Chondrocyte (in vitro differentiated cells): ENCODE measurements around the gene PYGO2. TPM values are rescaled to one million over a fixed set of nuclear protein-coding genes. Genes with fewer than 3 reads are reported as not detected.

Experiments
- DNase-seq: peaks from one replicate; pipeline ENCODE4 v3.0.0; 2021; ENCODE audit warnings: mixed read lengths, low spot score
- H3K27ac Mint-ChIP-seq: one replicate; pipeline ENCODE4 v1.8.0; 2021; ENCODE audit warnings: mild to moderate bottlenecking, moderate library complexity, mixed read lengths; ENCODE audit not compliant: unreplicated experiment
- H3K27me3 Mint-ChIP-seq: 2 replicates; pipeline ENCODE4 v1.8.0; 2021; ENCODE audit warnings: low read depth, mixed read lengths
- H3K36me3 Mint-ChIP-seq: 2 replicates; pipeline ENCODE4 v1.8.0; 2021; ENCODE audit warnings: low read depth, mixed read lengths
- H3K4me1 Mint-ChIP-seq: 2 replicates; pipeline ENCODE4 v1.8.0; 2021; ENCODE audit warnings: low read depth, mild to moderate bottlenecking, mixed read lengths
- H3K4me3 Mint-ChIP-seq: one replicate; pipeline ENCODE4 v1.8.0; 2021; ENCODE audit warnings: mild to moderate bottlenecking, moderate library complexity, mixed read lengths; ENCODE audit not compliant: unreplicated experiment
- H3K9me3 Mint-ChIP-seq: 2 replicates; pipeline ENCODE4 v1.8.0; 2021; ENCODE audit warnings: low read depth, mixed read lengths
- total RNA-seq: library from RNA; stranded (reverse); gene quantifications from 3 replicates; pipeline ENCODE4 v1.2.1, GENCODE V29; 2021
- TF ChIP-seq, protein P1 (sequence below): fragments of 200-600 bp; sonication (generic); IDR thresholded peaks from 2 replicates; pipeline ENCODE4 v1.5.0; 2021; ENCODE audit warnings: antibody characterized with exemption, mild to moderate bottlenecking, moderate library complexity

The PYGO2 gene
- total RNA-seq, 1 donor from 2014 or later, result 24.0 TPM

DNA sequence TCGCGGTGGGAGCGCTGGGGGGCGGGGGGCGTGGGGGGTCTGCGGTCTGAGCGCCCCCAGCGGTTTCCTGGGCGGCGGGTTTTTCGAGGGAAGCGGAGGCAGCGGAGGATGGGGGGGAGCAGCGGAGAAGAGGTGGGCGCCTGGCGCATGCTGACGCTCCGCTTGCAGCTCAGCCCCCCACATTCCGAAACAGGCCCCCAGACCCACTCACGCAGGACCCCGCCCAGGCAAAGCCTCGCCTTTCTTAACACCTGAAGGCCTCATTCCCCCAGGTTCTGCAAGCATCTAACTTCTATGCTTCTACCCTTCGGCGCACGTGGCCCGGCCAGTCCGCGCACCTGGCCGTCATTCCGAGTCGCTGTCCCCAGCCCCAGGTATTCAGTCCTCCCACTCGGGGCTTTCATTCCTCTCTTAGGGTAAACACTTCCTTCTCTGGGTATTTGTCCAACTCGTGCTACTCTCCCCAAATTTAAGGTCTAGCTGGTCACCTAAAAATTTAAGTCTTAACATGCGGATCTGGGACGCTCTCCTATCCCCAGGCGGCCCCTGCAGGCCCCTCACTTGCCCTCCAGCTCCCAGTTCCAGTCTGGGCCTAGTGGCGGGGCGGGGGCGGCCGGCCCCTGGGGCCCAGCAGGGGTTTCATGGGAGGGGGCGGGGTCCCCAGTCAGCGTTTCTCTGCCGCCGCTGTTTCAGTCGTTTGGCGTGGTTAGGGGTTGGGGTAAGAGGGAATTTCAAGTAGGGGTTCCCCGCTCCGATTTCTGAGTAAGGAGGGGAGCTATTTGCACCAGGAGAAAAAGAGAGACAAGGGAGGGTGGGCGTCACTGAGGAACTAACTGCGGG is 38.2 kb upstream of the PYGO2 start:
- Mint-ChIP-seq H3K27me3 (no peaks in the 10 kb centered on the region), H3K27ac (peak overlapping the region; percentile 94), H3K36me3 (no peaks in the 10 kb centered on the region), H3K9me3 (no peaks in the 10 kb centered on the region), H3K4me1 (peaks cover 26% of the 10 kb centered on the region), H3K4me3 (peak overlapping the region; percentile 92)
- peak; percentile 59 for DNase-seq
- TF ChIP-seq, protein P1, sequence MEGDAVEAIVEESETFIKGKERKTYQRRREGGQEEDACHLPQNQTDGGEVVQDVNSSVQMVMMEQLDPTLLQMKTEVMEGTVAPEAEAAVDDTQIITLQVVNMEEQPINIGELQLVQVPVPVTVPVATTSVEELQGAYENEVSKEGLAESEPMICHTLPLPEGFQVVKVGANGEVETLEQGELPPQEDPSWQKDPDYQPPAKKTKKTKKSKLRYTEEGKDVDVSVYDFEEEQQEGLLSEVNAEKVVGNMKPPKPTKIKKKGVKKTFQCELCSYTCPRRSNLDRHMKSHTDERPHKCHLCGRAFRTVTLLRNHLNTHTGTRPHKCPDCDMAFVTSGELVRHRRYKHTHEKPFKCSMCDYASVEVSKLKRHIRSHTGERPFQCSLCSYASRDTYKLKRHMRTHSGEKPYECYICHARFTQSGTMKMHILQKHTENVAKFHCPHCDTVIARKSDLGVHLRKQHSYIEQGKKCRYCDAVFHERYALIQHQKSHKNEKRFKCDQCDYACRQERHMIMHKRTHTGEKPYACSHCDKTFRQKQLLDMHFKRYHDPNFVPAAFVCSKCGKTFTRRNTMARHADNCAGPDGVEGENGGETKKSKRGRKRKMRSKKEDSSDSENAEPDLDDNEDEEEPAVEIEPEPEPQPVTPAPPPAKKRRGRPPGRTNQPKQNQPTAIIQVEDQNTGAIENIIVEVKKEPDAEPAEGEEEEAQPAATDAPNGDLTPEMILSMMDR, result no peak

DNA sequence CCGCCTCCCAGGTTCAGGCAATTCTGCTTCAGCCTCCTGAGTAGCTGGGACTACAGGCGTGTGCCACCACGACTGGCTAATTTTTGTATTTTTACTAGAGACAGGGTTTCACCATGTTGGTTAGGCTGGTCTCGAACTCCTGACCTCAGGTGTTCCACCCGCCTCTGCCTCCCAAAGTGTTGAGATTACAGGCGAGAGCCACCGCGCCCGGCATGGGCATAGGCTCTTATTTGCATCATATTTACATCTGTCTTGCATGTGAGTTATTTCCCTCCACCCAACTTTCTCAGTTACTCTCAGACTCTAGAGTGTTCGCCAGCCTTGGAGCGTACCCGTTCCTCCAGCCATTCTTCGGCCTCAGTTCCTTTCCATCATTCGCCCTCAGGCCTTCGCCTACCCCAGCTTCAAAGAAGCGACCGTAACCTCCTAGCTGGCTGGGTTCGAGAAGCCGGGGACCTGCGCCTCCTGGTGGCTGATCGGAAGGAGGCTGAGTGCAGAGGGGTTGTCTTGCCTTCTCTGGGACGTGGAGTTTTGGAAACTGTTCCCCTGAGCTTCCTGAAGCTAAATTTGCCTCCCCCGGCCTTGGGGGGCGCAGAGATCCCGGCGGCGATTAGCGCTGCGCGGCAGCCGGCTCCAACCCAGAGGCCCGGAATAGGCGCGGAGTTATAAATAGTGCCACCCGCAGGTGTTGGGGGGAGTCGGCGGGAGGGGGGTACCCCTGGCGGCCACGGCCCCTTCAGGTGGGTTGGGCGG is 37.4 kb upstream of the PYGO2 start:
- Mint-ChIP-seq H3K36me3 (no peaks in the 10 kb centered on the region), H3K4me3 (peak overlapping the region; percentile 51), H3K27me3 (no peaks in the 10 kb centered on the region), H3K4me1 (peaks cover 18% of the 10 kb centered on the region), H3K9me3 (no peaks in the 10 kb centered on the region), H3K27ac (peak overlapping the region; percentile 68)
- DNase-seq, result peak; percentile 57
- TF ChIP-seq, protein P1, result peak; percentile 91

DNA sequence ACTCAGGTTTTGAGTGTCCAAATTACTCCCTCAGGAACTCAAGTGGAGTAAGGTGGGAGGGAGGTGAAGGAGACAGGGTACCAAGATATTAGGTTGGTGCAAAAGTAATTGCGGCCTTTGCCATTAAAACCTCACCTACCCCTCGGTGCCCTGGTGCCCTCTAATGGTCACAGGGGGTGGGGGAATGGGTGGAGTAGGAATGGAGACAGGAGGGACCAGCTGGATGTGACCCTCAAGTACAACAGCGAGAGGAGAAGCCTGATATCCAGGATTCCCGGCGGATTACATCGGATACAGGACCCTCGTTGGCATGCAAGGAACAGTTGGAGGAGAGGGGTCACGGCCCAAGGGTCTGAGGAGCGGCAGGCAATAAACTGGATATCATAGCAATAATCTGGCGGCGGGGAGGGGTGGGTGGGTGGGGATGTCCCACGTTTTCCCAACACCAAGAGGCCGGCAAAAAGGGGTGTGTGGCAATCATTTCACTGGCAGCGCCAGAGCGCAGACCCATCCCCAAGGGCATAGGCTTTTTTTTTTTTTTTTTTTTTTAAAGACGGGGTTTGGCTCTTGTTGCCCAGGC is 36.7 kb upstream of the PYGO2 start:
- no peak overlapping the region for H3K4me3 Mint-ChIP-seq
- H3K36me3 Mint-ChIP-seq, result no peaks in the 10 kb centered on the region
- H3K27me3 Mint-ChIP-seq, result no peaks in the 10 kb centered on the region
- peaks cover 17% of the 10 kb centered on the region for H3K4me1 Mint-ChIP-seq
- TF ChIP-seq, protein P1, result no peak
- no peak overlapping the region for H3K27ac Mint-ChIP-seq
- no peaks in the 10 kb centered on the region for H3K9me3 Mint-ChIP-seq
- DNase-seq, result peak; percentile 41

DNA sequence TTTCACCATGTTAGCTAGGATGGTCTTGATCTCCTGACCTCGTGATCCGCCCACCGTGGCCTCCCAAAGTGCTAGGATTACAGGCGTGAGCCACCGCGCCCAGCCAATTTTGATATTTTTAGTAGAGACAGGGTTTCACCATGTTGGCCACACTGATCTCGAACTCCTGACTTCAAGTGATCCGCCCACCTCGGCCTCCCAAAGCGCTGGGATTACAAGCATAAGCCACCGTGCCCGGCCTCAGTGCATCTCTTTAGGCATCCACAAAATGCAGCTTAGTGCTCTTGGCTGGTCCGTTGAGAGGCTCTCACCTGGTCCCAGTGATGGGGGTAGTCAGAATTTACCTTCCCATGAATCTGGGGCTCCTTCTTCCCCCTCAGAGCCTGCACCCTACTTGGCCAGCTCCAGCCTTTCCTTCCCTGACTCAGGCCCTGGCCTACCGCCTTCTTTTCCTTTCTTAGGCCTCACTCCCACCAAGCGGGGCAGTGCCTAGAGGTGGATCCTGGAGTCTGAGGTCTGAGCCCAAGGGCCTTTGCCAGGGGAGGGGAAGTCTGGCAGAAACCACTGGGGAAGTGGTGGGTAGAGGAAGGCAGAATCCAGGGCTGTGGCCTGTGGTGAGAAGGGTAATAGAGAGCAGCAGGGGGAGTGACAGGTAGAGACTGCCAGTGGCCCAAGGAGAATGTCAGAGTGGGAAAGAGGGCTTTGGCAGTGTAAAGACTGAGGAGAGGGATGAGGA is 35.6 kb upstream of the PYGO2 start:
- Mint-ChIP-seq H3K4me3 (no peak overlapping the region), H3K9me3 (no peaks in the 10 kb centered on the region), H3K27ac (no peak overlapping the region), H3K4me1 (peaks cover 21% of the 10 kb centered on the region), H3K36me3 (no peaks in the 10 kb centered on the region), H3K27me3 (no peaks in the 10 kb centered on the region)
- TF ChIP-seq, protein P1, result no peak
- DNase-seq, result peak; percentile 60
